BLaER1 treated with 17β-estradiol and CSF1 and Interleukin-3, amounts not matched to agents 10 nM and 100 nM (cell line): ENCODE data around the gene BANK1.

ENCODE experiments used
- H3K27ac ChIP-seq, 11 experiments: shearing (Covaris generic); formaldehyde crosslinking; 2 replicates each; pipeline ENCODE4 v1.8.1; 2022
- H3K27me3 ChIP-seq, 11 experiments: shearing (Covaris generic); formaldehyde crosslinking; 2 replicates each; pipeline ENCODE4 v1.8.1; 2022
- H3K36me3 ChIP-seq, 11 experiments: shearing (Covaris generic); formaldehyde crosslinking; 2 replicates each; pipeline ENCODE4 v1.8.1; 2022
- H3K4me1 ChIP-seq, 10 experiments: shearing (Covaris generic); formaldehyde crosslinking; 2 replicates each; pipeline ENCODE4 v1.8.1; 2022
- H3K4me2 ChIP-seq, 11 experiments: shearing (Covaris generic); formaldehyde crosslinking; 2 replicates each; pipeline ENCODE4 v1.8.1; 2022
- H3K4me3 ChIP-seq, 10 experiments: shearing (Covaris generic); formaldehyde crosslinking; 2 replicates each; pipeline ENCODE4 v1.8.1; 2022
- H3K9ac ChIP-seq, 11 experiments: shearing (Covaris generic); formaldehyde crosslinking; 2 replicates each; pipeline ENCODE4 v1.8.1; 2022
- H3K9me3 ChIP-seq, 11 experiments: shearing (Covaris generic); formaldehyde crosslinking; replicated peaks in 1 of 11; 2 replicates each; pipeline ENCODE4 v1.8.1; 2022
- H4K20me1 ChIP-seq, 11 experiments: shearing (Covaris generic); formaldehyde crosslinking; 2 replicates each; pipeline ENCODE4 v1.8.1; 2022
- Cebpa-rat ChIP-seq, 11 experiments: shearing (Covaris generic); IDR thresholded peaks; 2 replicates each; pipeline ENCODE4 v1.8.1; 2022

Gene BANK1

DNA sequence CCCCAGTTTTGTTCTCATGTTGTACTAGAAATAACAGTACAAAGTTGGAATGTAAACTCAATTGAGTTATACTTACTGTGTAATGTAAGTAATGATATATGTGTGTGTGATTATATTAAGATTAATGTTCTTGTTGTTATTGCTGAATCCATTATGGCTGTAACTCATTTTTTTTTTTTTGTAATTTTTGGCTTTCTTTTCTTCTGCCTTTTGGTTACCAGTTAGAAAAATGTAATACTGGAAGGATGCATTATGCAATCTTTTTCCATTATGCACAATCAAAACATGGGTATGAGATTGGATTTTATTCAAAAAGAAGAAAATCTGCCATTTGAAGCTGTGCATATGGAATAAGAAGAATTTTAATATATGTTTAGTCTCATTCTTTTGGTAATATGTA is 34.0 kb downstream of the BANK1 start:
- Histone ChIP-seq H3K9me3 (peaks cover 22 to 32% (median 27%) of the 10 kb centered on the region in 11 experiments), H3K27me3 (no peaks in the 10 kb centered on the region; a peak in 1 of 22 replicates)
- no peak for TF ChIP-seq Cebpa-rat (IDR thresholded peaks at IDR 0.05)

DNA sequence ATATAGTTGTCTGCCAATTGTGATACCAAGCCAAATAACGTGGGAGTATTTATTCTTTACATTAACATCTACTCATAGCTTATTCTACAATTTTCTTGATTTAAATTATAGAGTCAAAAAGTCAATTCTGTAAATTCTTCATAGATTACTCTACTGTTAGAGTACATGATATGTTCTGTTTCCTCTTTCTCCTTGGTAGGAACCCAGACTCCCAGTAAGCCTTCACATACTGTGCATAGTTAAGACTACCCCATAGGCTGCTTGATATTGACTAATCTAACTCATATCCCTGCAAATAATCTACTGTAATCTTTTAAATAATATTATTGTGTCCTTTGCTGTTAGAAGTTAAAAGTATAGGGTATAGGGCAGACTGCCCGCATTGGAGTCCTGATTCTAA is 35.4 kb downstream of the BANK1 start:
- peaks cover 13 to 24% (median 18%) of the 10 kb centered on the region in 11 experiments for H3K9me3 ChIP-seq
- no peak for TF ChIP-seq Cebpa-rat (IDR thresholded peaks at IDR 0.05)
- H3K4me1 ChIP-seq = peaks cover 0 to 14% (median 8%) of the 10 kb centered on the region in 10 experiments; a peak in 13 of 20 replicates
- H3K27ac ChIP-seq = no peak overlapping the region
- no peak overlapping the region for H3K4me3 ChIP-seq
- H3K4me2 ChIP-seq = no peak overlapping the region
- no peaks in the 10 kb centered on the region; a peak in 1 of 22 replicates for H3K36me3 ChIP-seq
- H3K9ac ChIP-seq = no peak overlapping the region
- no peaks in the 10 kb centered on the region for H3K27me3 ChIP-seq
- H4K20me1 ChIP-seq = no peaks in the 10 kb centered on the region

More for the DNA sequence above, 34.0 kb downstream of the BANK1 start:
- Histone ChIP-seq H3K4me2 (peak overlapping the region in 6 of 11 experiments; percentile 21 to 62 (median 54); a peak in 6 of 22 replicates), H4K20me1 (no peaks in the 10 kb centered on the region), H3K27ac (no peak overlapping the region), H3K4me3 (no peak overlapping the region), H3K4me1 (peaks cover 0 to 16% (median 8%) of the 10 kb centered on the region in 10 experiments; a peak in 13 of 20 replicates), H3K36me3 (peaks cover 0 to 3% (median 0%) of the 10 kb centered on the region in 11 experiments; a peak in 1 of 22 replicates), H3K9ac (no peak overlapping the region)

DNA sequence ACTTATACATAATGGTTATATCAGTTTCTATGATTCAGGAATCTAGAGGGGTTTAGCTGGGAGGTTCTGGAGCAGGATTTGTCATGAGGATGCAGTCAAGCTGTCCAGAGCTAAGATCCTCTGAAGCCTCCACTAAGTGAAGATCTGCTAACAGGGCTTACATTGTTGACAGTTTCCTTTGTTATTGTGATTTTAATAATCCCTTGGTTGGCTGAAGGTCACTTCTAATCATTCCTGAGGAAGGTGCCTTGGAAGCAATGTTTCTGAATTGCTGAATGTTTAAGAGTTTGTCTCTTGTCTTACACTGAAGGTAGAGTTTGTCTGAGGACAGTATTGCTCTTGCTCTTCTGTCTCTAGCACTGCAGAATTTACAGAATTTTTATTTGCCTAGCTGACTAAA is 41.3 kb downstream of the BANK1 start:
- Histone ChIP-seq H3K27me3 (no peaks in the 10 kb centered on the region), H3K36me3 (no peaks in the 10 kb centered on the region), H3K27ac (no peak overlapping the region), H3K4me2 (peak overlapping the region in 3 of 11 experiments; percentile 69 to 80 (median 77); a peak in 4 of 22 replicates), H3K9ac (no peak overlapping the region), H3K4me1 (peaks cover 8 to 56% (median 35%) of the 10 kb centered on the region in 10 experiments; a peak in 19 of 20 replicates), H4K20me1 (no peaks in the 10 kb centered on the region), H3K9me3 (peaks cover 0 to 16% (median 4%) of the 10 kb centered on the region in 11 experiments; a peak in 7 of 22 replicates), H3K4me3 (no peak overlapping the region)
- TF ChIP-seq Cebpa-rat (IDR thresholded peaks at IDR 0.05) = no peak

- Histone ChIP-seq H3K27me3 (no peaks in the 10 kb centered on the region), H3K27ac (peak overlapping the region in 9 of 11 experiments; percentile 22 to 74 (median 61); a peak in 16 of 22 replicates), H3K4me1 (peaks cover 8 to 56% (median 35%) of the 10 kb centered on the region in 10 experiments; a peak in 19 of 20 replicates), H3K9ac (peak overlapping the region in 5 of 11 experiments; percentile 8 to 46 (median 22); a peak in 4 of 22 replicates), H3K4me2 (peak overlapping the region; percentile 9 to 80 (median 69); a peak in 20 of 22 replicates), H3K36me3 (no peaks in the 10 kb centered on the region), H3K4me3 (no peak overlapping the region), H4K20me1 (no peaks in the 10 kb centered on the region), H3K9me3 (peaks cover 0 to 16% (median 4%) of the 10 kb centered on the region in 11 experiments; a peak in 7 of 22 replicates)
- peak in 1 of 11 experiments; percentile 26; a peak in 1 of 22 replicates for TF ChIP-seq Cebpa-rat (IDR thresholded peaks at IDR 0.05)
Observed at GRCh38 chr4:101833480-101833879, 43.0 kb downstream of the BANK1 start.

DNA sequence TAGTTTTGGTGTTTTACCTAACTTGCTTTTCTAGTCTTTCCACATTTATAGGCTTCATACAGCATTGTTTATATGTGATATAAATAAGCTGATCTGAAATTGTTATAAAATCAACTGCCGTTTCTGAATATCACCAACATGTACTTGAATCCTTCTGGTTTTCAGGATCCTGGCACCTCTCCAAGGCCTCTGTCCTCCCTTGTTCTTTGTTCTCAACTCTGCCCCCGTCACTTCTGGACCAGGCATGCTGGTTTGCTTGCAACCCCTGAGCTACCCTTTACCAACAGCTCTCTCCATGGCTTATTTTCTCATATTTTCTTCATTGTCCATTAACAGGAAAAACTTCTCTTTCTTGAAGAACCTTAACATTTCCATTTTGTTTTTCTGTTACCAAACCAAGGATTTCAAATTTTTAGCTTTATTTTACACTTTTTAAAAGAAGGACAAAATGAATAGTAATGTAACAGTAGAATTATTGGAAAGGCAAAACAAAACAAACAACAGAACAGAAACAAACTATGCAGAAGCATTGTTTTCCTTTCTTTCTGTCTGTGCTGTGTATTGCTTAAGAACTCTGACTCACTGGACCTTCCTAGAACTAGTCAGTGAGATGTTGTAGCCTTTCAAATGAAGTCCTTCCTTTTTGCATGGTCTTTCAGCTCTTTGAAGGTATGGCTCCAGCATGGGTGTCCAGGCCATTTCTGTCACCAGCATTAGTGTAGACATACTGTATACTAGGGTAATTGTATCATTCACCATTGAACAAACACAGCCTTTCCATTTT is 44.8 kb downstream of the BANK1 start:
- Histone ChIP-seq H3K4me3 (no peak overlapping the region), H3K4me1 (peaks cover 8 to 56% (median 35%) of the 10 kb centered on the region in 10 experiments; a peak in 19 of 20 replicates), H3K4me2 (peak overlapping the region in 7 of 11 experiments; percentile 22 to 88 (median 74); a peak in 14 of 22 replicates), H4K20me1 (no peaks in the 10 kb centered on the region), H3K9ac (peak overlapping the region in 4 of 11 experiments; percentile 20 to 56 (median 40); a peak in 3 of 22 replicates), H3K9me3 (peaks cover 0 to 17% (median 4%) of the 10 kb centered on the region in 11 experiments; a peak in 10 of 22 replicates), H3K36me3 (no peaks in the 10 kb centered on the region), H3K27me3 (no peaks in the 10 kb centered on the region), H3K27ac (peak overlapping the region in 8 of 11 experiments; percentile 25 to 76 (median 62); a peak in 13 of 22 replicates)
- TF ChIP-seq Cebpa-rat (IDR thresholded peaks at IDR 0.05) = peak in 3 of 11 experiments; percentile 30 to 61 (median 35); a peak in 4 of 22 replicates

GRCh38 chr4:101843054-101843453 is 52.5 kb downstream of the BANK1 start:
- Histone ChIP-seq H3K4me2 (peak overlapping the region in 1 of 11 experiments; percentile 15; a peak in 1 of 22 replicates), H3K27me3 (no peaks in the 10 kb centered on the region), H3K36me3 (no peaks in the 10 kb centered on the region), H3K9ac (no peak overlapping the region), H3K27ac (no peak overlapping the region), H4K20me1 (no peaks in the 10 kb centered on the region), H3K4me1 (peaks cover 0 to 9% (median 0%) of the 10 kb centered on the region in 10 experiments; a peak in 4 of 20 replicates), H3K4me3 (no peak overlapping the region), H3K9me3 (peaks cover 0 to 11% (median 4%) of the 10 kb centered on the region in 11 experiments; a peak in 6 of 22 replicates)
- TF ChIP-seq Cebpa-rat (IDR thresholded peaks at IDR 0.05) = no peak

DNA sequence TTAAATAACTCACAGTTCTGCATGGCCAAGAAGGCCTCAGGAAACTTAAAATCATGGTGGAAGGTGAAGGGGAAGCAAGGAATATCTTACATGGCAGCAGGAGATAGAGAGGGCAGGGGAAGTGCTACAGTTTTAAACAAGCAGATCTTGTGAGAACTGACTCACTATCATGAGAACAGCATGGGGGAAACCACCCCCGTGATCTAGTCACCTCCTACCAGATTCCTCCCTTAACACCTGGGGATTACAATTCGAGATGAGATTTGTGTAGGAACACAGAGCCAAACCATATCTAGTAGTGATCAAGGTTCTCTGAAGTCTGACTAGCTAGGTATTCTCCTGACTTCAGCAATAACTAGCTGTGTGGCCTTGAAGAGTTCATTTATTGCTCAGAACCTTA is 56.0 kb downstream of the BANK1 start:
- no peak overlapping the region for H3K27ac ChIP-seq
- no peak overlapping the region for H3K9ac ChIP-seq
- no peak overlapping the region for H3K4me2 ChIP-seq
- H3K4me1 ChIP-seq = peaks cover 0 to 10% (median under 1%) of the 10 kb centered on the region in 10 experiments; a peak in 6 of 20 replicates
- no peaks in the 10 kb centered on the region for H3K36me3 ChIP-seq
- no peak overlapping the region for H3K4me3 ChIP-seq
- TF ChIP-seq Cebpa-rat (IDR thresholded peaks at IDR 0.05) = no peak
- no peaks in the 10 kb centered on the region for H3K27me3 ChIP-seq
- H4K20me1 ChIP-seq = no peaks in the 10 kb centered on the region
- H3K9me3 ChIP-seq = peaks cover 0 to 9% (median 0%) of the 10 kb centered on the region in 11 experiments; a peak in 2 of 22 replicates

- no peaks in the 10 kb centered on the region for H3K36me3 ChIP-seq
- peaks cover 0 to 9% (median 0%) of the 10 kb centered on the region in 11 experiments; a peak in 2 of 22 replicates for H3K9me3 ChIP-seq
- no peaks in the 10 kb centered on the region for H4K20me1 ChIP-seq
- H3K4me1 ChIP-seq = peaks cover 0 to 17% (median 0%) of the 10 kb centered on the region in 10 experiments; a peak in 4 of 20 replicates
- H3K27ac ChIP-seq = no peak overlapping the region
- H3K4me3 ChIP-seq = no peak overlapping the region
- H3K4me2 ChIP-seq = no peak overlapping the region
- no peaks in the 10 kb centered on the region for H3K27me3 ChIP-seq
- TF ChIP-seq Cebpa-rat (IDR thresholded peaks at IDR 0.05) = no peak
- no peak overlapping the region for H3K9ac ChIP-seq
Observed at GRCh38 chr4:101850698-101851097, 60.2 kb downstream of the BANK1 start.

- Histone ChIP-seq H3K9me3 (peaks cover 0 to 9% (median 0%) of the 10 kb centered on the region in 11 experiments; a peak in 2 of 22 replicates), H3K9ac (no peak overlapping the region), H3K4me2 (peak overlapping the region in 3 of 11 experiments; percentile 21 to 43 (median 38); a peak in 4 of 22 replicates), H3K4me3 (no peak overlapping the region), H3K36me3 (no peaks in the 10 kb centered on the region), H3K4me1 (peaks cover 0 to 17% (median 0%) of the 10 kb centered on the region in 10 experiments; a peak in 4 of 20 replicates), H3K27me3 (no peaks in the 10 kb centered on the region), H3K27ac (no peak overlapping the region), H4K20me1 (no peaks in the 10 kb centered on the region)
- TF ChIP-seq Cebpa-rat (IDR thresholded peaks at IDR 0.05) = no peak
Observed at GRCh38 chr4:101851672-101852071, 61.1 kb downstream of the BANK1 start.
